EH (cell line): ENCODE data around the gene RPL13.

ENCODE experiments used
- DNase-seq: peaks from one replicate; pipeline ENCODE4 v3.0.0-alpha.2; 2015; ENCODE audit warnings: low read depth

The RPL13 gene

DNA sequence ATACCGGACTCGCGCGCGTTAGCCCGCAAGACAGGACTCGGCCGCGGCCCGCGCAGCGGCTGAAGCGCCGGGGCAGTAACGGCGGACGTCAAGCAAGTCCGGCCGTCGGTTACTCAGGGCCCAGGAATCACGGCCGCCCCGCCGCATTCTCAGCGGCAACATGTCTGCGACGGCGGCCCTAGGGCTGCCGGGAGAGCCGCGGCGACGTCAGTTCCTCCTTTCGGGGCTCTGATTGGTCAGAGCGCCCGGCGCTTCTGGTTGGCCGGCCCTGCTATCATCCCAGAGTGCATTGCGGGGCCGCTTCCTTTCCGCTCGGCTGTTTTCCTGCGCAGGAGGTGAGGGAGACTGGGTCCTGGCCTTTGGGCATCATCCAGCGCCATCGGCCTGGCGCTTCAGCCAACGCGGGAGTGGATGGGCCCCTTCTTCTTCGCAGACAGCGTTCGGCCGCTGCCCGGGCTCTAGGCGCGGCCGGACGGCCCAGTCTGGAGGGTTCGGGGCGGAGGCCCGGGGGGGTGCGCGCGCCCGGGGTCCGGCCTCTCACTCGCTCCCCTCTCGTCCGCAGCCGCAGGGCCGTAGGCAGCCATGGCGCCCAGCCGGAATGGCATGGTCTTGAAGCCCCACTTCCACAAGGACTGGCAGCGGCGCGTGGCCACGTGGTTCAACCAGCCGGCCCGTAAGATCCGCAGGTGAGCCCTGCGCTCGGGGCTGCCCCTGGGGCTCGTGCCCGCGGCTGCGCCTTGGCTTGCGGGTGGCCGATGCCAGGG lies at the start of gene RPL13:
Gene RPL13, plus strand, starts transcription at position 305 of the 764 bp plus-strand sequence. Its CDS starts 278 bp downstream, at position 583.
- peak; percentile 97 for DNase-seq

DNA sequence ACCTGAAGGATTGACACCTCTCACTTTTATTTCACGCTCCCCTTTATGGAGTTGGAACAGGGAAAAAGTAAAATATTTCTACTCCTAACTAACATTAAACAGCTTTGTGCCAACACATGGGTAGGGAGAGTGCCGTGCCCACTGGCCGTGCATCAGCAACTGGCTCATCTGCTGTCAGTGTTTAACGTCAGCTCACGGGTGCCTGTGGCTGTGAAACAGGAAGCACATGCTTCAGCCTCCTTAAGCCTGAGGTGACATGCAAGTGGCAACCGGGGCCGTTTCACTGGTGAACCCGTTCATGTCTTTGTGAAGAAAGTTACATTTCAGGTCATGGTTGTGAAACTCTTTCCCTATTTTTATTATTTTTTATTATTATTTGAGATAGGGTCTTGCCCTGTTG lies 49.1 kb upstream of the RPL13 start:
- no peak for DNase-seq

DNA sequence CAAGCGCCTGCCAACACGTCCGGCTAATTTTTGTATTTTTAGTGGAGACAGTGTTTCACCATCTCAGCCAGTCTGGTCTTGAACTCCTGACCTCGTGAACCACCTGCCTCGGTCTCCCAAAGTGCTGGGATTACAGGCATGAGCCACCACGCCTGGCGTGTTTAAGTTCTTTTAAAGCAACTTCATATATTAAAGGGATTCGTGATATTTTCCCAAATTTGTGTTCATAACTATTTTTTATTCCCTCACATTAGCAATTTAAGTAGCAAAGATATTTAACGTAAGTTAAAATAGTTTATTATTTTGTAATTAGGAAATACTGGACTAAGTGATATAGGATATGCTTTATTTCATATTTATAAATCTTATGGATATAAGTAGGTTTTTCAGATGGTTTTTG lies 48.0 kb upstream of the RPL13 start:
- no peak for DNase-seq

DNA sequence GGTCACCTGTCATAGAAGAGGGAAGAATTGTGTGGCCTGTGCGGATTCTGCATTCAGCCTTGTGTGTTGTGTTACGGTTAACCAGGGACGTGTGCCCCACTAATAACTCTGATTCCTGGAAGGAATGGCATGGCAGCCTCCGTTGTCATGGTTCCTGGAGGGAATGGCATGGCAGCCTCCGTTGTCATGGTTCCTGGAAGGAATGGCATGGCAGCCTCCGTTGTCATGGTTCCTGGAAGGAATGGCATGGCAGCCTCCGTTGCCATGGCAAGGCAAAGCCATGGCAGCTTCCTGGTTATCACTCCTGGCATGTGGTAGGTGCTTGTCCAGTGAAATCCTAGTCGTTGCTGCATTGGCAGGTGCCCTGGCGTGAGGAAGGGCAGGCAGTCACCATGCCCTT lies 43.4 kb upstream of the RPL13 start:
- DNase-seq: no peak

DNA sequence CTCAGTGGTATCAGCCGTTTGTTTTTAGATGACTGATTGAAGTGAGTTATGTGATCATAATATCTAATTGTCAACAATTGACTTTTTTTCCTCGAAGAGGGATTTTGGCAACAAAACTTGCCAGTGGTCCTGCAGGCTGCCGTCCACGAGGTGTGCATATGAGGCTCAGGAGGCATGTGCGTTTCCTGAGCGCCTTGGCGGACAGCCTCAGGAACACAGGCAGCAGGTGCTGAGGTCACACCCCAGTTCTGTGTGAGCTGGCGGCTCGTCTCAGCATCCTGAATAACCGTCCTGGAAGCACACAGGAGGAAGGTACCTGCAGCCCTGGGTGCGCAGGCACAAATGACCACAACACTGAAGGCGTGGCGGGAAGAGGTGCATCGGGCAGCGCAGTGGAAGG lies 40.6 kb upstream of the RPL13 start:
- DNase-seq: no peak

DNA sequence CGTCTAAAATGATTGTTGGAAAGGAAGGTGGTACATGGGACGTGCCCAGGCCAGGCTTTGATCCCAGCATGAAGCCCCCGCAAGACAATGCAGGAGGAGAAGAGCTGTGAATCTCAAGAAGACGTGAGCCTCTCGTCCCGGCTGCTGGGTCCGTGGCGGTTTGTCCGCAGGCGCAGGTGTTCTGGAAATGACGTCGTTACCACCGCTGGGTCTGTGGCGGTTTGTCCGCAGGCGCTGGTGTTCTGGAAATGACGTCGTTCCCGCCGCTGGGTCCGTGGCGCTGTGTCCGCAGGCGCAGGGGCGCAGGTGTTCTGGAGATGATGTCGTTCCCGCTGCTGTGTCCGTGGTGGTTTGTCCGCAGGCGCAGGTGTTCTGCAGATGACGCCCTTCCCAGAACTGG lies 38.2 kb upstream of the RPL13 start:
- no peak for DNase-seq

DNA sequence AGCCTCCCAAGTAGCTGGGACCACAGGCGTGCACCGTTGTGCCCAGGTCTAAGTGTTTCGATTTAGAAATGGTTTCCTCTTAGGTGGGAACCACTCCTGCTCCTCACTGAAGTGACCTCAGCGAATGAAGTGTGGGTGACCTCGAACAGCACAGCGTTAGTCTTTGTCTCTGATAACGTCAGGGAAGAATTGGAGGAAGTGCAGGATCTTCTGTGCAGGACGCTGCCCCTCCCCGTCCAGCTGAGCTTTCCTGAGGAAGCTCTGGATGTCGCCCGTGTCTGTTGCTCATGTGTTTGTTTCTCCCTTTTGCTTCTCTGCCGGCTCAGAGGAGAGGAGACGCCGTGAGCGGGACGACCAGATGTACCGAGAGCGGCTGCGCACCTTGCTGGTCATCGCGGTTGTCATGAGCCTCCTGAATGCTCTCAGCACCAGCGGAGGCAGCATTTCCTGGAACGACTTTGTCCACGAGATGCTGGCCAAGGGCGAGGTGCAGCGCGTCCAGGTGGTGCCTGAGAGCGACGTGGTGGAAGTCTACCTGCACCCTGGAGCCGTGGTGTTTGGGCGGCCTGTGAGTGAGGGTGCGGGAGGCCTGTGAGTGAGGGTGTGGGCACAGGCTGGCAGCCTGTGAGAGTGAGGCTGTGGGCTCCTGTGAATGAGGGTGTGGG lies 36.7 kb upstream of the RPL13 start:
- no peak for DNase-seq

DNA sequence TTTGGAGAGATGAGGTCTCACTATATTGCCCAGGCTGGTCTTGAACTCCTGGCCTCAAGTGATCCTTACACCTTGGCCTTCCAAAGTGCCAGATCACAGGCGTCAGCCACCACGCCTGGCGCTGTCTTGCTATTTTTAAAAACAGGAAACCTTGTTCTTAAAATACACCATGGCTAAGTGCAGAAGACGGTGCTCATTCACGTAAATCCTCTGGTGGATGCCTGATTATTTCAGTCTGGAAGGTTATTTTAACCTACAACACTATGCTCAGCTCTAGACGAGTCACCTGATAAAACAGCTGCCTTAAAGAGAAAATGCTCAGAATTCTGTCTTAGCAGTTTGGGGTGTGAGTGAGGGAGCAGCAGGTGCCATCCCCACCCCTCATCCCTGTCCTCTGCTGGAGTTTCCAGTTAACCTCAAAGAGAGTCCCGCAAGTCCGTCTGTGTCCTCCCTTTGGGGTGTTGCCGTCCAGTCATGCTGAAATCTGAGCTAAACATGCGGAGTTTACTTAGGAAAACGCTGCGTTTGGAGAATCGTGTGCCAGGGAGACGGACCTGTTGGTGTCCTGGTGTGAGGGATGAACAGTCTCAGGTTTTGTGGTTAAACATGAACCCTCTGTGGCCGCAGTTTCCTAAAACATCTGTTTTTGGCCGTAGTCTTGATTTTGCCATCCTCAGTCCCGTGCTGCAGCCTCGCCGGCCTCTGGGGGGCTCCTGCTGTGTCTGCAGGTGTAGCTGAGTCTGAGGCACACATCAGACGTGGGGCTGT lies 35.2 kb upstream of the RPL13 start:
- DNase-seq: no peak

DNA sequence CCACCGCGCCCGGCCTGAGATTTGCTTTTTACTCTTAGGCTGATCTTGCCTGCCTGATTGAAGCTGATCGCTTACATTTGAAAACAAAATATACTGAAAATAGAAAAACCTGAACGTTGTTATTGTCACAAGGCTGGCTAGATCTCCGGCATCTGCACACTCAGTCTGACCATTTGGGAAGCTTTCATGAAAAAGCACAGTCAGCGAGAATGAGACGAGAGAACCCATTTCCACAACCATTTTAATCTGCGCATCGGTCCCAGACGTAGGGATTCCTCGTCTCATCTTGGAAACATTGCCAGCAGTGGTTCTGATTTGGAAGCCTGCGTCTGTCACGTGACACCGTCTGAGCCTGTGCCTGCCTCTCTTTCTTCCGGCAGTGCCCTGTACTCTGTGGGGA lies 31.4 kb upstream of the RPL13 start:
- DNase-seq: no peak

DNA sequence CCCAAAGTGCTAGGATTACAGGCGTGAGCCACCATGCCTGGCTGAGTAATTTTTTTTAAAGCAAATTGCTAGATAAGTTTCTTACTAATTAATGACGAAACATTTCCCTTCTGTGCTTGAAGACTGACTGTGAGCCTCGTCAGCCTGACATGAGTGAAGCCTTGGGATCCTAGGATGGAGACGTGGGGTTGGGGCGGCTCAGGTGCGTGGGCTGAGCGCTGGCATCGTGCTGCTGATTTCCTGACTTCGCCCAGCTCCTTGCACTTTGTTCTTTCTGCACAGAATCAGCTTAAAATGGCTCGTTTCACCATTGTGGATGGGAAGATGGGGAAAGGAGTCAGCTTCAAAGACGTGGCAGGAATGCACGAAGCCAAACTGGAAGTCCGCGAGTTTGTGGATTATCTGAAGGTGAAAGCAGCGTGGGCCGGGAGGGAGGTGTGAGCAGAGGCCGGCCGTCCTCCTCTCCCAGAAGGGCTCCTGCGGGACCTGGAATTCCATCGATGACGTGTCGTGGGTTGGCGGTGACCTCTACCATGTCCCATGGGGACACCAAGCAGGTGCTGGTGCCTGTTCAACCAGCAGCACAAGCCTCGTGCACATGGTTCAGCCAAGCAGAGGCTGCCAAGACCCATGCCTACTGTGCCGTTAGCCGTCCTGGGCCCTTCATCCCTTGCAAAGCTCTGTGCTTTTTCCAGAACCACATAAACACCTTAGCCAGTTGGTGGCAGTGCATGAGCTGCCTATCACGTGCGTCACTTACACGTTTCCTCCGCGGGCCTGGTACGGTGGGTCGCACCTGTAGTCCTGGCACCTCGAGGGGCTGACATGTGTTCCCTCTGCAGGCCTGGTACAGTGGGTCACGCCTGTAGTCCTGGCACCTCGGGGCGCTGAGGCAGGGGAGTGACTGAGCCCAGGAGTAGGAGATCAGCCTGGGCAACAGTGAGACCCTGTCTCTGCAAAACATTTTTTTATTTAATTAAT lies 29.8 kb upstream of the RPL13 start:
- no peak for DNase-seq

DNA sequence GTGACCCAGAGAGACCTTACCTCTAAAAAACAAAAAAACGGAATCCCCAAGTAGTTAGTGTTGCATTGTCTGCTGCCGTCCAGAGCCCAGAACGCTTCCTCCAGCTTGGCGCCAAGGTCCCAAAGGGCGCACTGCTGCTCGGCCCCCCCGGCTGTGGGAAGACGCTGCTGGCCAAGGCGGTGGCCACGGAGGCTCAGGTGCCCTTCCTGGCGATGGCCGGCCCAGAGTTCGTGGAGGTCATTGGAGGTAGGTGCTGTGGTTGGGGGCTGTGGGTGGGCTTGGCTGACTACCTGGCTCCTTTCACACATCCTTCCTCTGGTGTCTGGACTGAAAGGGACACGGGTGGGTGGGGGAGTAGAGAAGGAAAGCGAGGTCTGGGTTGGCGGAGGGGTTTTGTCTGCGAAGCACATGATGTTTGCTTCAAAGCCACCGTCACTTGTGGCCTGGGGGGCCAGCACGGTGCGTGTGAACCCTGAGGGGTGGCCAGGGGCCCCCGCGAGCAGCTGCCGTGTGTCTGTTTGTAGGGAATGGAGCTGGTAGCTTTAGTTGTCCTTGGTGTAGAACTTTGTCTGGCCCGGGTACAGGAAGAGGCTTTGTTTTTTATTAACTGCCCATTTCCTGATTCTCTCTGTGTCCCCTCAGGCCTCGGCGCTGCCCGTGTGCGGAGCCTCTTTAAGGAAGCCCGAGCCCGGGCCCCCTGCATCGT lies 28.5 kb upstream of the RPL13 start:
- DNase-seq: no peak

DNA sequence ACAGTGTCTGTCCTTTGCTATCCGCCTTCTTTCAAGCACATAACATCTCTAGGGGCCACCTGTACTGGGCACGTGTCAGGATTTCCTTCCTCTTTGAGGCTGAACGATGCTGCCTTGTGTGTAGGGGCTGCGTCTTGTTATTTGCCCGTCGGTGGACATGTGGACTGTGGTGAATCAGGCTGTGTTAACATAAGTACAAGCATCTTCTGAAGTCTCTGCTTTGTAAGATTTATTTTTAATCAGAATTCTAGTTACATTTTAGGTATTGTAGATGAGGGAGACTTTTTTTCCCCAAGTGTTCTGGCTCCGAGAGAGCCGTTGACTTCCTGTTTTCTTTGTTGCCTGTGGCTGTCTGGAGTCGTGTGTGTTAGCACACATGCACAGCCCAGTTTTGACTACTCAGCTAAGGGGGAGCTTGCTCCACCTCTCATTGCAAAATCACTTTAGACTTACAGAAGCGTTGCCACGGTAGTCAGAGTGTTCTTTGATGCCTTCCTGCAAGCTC lies 26.2 kb upstream of the RPL13 start:
- DNase-seq: no peak

DNA sequence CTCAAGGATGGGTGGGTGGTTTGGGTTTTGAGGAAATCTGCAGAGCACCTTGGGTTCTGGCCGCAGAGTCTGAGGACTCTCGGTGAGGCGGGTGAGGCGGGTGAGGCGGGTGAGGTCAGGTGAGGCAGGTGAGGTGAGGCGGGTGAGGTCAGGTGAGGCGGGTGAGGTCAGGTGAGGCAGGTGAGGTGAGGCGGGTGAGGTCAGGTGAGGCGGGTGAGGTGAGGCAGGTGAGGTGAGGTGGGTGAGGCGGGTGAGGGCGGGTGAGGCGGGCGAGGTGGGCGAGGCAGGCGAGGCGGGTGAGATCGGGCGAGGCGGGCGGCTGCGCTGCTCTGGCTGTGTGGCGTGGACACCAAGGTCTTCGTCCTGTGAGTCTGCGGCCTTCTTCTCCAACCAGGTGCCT lies 24.1 kb upstream of the RPL13 start:
- DNase-seq: no peak

DNA sequence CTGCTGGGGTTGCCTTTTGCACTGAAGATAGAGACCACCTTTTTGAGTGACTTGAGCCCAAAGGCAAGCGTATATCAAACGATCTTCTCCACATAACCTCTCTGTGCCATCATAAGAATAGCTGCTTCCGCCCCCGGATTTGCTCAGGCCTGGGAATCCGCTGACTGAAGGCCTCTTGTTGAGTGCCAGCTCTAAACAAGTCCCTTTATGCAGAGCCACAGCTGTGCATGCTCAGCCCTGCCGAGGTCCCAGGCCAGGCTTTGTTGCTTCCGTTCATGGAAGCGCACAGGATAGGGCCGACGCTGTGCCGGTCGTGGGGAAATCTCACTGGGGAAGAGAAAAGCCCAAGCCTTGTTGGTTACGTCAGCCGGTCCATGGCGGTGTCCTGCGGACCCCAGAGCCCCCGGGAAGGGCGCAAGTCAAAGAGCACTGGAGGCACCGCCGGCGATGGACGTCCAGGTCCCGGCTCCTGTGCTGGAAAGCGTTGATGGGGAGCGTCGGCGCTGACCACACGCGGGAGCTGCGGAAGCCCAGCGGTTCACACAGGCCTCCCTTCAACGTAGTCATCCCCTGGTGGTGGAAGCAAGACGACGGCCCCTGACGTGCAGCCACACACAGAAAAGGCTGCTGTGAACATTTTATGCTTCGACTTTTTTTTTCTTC lies 23.5 kb upstream of the RPL13 start:
- no peak for DNase-seq

DNA sequence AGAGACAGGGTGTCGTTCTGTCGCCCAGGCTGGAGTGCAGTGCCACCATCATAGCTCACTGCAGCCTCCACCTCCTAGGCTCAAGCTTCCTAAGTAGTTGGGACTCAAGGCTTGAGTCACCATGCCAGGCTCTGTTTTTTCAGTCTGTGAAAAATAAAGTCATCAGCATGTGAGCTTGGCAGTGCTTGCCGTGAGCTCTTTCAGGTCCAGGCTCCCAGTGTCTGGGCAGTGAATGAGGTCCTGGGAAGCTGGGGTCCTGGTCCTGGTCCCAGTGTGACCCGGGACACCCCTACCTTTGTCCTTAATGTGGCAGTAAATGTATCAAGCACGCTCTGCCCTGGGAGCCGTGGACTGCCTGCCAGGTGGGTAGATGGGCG lies 22.9 kb upstream of the RPL13 start:
- DNase-seq: no peak

DNA sequence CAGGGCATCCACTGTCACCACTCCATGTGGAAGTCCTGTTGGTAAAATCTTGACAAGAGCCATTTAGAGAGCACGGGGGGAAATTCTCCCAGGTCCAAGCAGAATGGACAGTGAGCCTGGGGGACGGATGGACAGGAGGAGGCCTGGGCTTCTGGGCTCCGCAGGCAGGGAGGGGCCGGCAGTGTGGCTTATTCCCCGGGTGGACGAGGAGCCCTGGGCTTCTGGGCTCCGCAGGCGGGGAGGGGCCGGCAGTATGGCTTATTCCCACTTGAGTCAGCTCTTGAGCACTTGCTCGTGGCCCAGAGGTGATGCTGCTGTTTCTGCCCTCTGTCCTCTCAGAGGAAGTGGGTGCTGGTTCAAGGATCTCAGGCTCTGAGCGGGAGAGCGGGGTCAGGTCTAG lies 22.2 kb upstream of the RPL13 start:
- DNase-seq: no peak

DNA sequence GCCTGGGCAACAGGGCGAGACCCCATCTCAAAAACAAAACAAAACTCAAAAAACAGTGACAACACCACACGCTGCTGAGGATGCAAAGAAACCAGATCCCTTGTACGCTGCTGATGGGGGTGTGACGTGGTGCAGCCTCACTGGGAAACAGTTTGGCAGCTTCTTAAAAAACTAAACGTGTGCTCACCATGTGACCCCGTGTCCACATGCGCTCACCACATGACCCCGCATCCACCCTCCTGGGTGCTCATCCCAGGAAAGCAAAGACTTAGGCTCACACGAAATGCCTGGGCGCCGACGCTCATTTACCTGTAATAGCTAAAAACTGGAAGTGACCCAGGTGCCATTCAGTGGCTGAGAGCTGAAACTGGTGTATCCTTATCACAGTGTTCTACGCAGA lies 19.9 kb upstream of the RPL13 start:
- no peak for DNase-seq

DNA sequence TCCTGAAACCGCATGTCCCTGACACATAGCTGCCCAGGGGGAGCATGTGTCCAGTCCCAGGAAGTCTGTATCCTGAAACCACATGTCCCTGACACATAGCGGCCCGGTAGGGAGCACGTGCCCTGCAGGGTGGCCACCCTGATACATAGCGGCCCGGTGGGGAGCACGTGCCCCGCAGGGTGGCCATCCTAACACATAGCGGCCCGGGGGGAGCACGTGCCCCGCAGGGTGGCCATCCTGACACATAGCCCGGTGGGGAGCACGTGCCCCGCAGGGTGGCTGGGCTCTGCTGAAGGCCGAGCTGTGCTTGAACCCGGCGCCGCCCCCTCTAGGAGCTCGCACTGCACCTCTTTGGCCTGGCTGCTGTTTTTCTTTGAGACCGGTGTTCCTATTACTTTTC lies 18.7 kb upstream of the RPL13 start:
- no peak for DNase-seq

DNA sequence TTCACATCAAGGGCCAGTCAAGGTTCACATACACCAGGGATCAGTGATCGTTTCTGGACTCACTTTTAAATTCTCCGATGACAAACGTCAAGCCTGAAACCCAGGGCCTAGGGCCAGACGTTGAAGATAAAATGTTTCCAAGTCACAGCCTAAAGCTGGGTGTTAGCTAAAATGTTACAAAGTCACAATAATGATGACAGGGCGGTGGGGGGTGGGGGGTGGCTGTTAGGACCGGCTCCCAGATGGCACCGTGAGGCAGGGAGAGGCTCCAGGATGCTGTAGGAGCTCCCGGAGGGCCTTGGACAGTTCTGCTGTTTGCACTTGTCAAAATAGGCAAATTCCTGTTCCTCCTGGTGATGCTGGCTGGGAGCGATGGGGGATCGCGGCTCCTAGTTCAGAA lies 16.4 kb upstream of the RPL13 start:
- DNase-seq: no peak

DNA sequence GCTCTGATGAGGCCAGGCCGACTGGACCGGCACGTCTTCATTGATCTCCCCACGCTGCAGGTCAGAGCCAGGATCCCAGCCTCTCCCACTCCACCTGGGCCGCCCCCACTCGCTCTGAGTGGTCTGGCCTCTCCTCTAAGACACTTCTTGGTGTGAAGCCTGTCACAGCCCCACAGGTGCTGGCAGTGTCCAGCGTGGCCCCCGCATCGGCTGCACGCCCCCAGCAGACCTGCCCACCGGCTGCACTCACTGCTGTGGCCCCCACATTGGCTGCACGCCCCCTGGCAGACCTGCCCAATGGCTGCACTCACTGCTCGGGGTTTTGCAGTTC lies 15.8 kb upstream of the RPL13 start:
- DNase-seq: no peak
